ENCODE results near the gene LDLRAD4.

Gene LDLRAD4

GRCh38 chr18:13441736-13442135 lies 223.2 kb downstream of the LDLRAD4 start:
- DNase-seq (ENCODE audit: low read depth in 1 of 2, low spot score in 1 of 2): no peak

DNA sequence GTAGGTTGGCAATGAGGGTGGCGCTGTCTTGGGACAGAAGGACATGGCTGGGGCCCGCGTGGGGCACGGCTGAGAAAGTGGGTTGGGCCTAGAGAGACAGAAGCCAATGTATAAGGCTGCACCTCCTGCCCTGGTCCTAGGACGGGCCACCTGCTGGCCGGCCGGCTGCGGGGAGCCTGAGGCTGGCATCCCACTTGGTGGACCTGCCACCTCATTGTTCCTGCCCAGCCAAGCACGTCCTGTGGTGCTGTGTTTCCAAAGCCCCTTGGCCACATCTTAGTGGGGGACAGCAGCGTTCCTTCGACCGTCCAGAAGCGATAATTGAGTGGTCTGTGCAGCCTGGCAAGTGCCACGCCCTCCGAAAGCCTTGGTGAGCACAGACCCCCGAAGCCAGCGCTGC lies 223.9 kb downstream of the LDLRAD4 start:
- no peak for DNase-seq (ENCODE audit: low read depth in 1 of 2, low spot score in 1 of 2)

DNA sequence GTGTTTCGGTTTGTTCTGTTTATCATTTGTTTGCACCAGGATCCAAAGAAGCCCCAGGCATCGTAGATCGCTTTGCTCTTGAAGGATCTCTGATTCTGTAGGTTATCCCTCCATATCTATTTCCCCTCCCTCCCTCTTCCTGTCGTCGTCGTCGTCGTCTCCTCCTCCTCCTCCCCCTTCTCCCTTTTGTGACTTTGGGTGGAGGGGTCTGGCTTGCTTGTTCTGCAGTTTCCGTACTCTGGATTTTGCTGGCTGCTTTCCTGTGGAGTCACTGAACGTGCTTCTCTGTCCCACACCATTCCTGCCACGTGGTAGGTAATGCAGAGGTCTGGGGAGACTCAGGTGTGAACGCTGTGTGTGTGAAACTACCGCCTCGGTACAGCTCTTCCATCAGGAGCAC lies 225.0 kb downstream of the LDLRAD4 start:
- DNase-seq (ENCODE audit: low read depth in 1 of 2, low spot score in 1 of 2): no peak

- DNase-seq (ENCODE audit: low read depth in 1 of 2, low spot score in 1 of 2): no peak
These were observed 226.1 kb downstream of the LDLRAD4 start for GRCh38 chr18:13444430-13445240.

- DNase-seq (ENCODE audit: low read depth in 1 of 2, low spot score in 1 of 2): no peak
These were observed 226.8 kb downstream of the LDLRAD4 start for GRCh38 chr18:13445241-13445897.

DNA sequence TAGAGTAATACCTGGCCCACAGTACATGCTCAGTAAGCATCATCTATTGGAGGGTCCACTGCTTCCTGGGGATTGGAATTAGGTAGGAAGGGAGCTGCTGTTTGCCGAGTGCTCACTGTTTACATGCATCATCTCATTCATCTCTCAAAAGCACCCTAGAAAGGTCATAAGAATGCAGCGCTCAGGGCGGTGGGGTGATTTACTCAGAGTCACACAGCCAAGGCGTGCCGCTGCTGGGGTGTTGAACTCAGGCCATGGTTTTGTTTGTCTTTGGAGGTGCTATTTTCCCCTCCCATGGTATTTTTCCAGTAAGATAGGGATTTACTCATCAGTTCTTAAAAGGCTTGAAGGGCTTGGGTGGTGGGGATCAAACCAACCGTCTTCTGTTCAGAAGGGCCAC lies 227.5 kb downstream of the LDLRAD4 start:
- no peak for DNase-seq (ENCODE audit: low read depth in 1 of 2, low spot score in 1 of 2)

- DNase-seq (ENCODE audit: low read depth in 1 of 2, low spot score in 1 of 2): no peak
These were observed 228.3 kb downstream of the LDLRAD4 start for GRCh38 chr18:13446610-13447461.

GRCh38 chr18:13447621-13448334 lies 229.2 kb downstream of the LDLRAD4 start:
- no peak for DNase-seq (ENCODE audit: low read depth in 1 of 2, low spot score in 1 of 2)

DNA sequence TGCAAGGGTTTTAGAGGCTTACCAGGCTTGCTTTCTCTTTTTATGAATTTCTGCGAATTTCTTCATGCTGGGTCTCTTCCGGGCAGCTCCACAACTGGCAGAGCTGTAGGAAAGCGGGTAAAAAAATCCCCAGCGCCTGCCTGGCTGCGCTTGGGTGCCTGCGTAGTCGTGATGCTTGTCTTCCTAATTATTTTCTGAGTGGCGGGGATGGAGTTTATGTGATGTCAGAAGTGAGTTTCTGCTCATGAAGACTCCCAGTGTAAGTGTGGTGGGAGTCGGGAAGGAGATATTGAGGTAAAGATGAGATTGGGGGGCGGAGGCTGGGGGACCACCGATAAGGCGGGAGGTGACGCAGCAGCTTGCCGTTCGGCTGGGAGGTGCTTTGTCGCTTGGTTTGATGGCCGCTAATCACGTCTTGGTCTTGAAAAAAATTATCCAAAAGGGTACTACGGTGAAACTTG lies 229.8 kb downstream of the LDLRAD4 start:
- no peak for DNase-seq (ENCODE audit: low read depth in 1 of 2, low spot score in 1 of 2)

GRCh38 chr18:13449651-13450050 lies 231.1 kb downstream of the LDLRAD4 start:
- no peak for DNase-seq (ENCODE audit: low read depth in 1 of 2, low spot score in 1 of 2)

GRCh38 chr18:13450289-13451212 lies 232.0 kb downstream of the LDLRAD4 start:
- no peak for DNase-seq (ENCODE audit: low read depth in 1 of 2, low spot score in 1 of 2)

DNA sequence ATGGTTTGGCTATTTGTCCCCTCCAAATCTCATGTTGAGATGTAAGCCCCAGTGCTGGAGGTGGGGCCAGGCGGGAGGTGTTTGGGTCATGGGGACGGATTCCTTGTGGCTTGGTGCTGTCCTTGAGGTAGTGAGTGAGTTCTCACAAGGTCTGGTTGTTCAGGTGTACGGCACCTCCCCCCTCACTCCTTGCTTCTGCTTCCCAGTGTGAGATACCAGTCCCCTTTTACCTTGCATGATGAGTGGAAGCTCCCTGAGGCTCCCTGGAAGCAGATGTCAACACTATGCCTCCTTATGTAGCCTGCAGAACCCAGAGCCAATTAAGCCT lies 232.6 kb downstream of the LDLRAD4 start:
- no peak for DNase-seq (ENCODE audit: low read depth in 1 of 2, low spot score in 1 of 2)

- DNase-seq (ENCODE audit: low read depth in 1 of 2, low spot score in 1 of 2): no peak
These were observed 233.3 kb downstream of the LDLRAD4 start for GRCh38 chr18:13451661-13452387.

- DNase-seq (ENCODE audit: low read depth in 1 of 2, low spot score in 1 of 2): no peak
These were observed 233.8 kb downstream of the LDLRAD4 start for GRCh38 chr18:13452388-13452811.

- DNase-seq (ENCODE audit: low read depth in 1 of 2, low spot score in 1 of 2): no peak
These were observed 234.5 kb downstream of the LDLRAD4 start for GRCh38 chr18:13452871-13453680.

GRCh38 chr18:13453714-13454113 lies 235.2 kb downstream of the LDLRAD4 start:
- DNase-seq (ENCODE audit: low read depth in 1 of 2, low spot score in 1 of 2): no peak

DNA sequence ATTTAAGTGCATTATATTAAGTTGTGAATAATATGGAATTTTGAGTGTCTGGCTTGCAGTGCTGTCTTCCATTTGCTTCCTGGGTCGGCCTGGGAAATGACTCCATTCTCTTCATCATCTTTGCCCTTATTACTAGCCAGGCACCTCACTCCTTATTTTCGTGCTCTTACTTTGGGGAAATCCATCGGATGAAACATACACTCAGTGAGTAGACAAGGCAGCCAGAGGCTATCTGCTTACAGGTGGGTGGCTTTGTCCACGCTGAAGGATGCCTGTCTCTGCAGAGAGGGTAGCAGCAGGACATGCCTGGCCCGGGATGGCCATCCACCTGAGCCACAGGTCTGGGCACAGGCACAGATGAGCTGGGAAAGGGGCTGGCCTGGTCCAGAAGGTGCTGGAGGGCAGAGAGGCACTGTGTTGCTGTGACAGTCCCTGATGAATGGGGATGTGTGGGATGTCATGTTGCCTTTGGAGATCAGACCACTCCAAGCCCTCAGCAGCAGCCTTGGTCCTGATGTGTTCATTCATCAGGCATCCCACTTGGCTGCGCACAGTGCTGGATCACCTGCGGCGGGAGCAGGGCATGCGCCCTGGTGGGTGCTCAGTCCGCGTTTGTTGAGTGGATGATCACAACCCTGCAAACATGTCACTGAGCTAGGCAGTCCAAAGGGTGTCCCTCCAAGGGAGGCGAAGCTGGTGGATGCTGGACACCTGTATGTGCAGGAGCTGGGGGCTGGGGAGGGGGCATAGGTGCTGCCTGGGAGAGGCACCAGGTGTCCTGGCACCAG lies 236.0 kb downstream of the LDLRAD4 start:
- no peak for DNase-seq (ENCODE audit: low read depth in 1 of 2, low spot score in 1 of 2)

DNA sequence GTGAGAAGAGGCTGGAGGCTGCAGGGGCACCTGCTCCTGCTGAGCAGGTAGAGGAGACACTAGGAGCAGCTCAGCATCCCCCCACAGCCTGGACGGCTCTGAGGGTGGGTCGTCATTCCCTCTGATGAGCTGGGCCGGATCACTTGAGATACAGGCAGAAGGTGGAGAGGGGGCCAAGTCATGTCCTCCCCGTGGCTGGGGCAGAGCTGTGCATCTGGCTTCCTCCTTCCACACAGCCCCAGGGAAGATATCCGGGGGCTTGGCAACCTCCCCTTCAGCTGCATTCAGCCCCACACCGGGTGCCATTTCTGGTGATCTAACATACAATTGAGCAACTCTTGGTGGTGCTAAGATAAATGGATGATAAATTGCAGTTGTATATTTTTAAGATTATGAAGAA lies 236.9 kb downstream of the LDLRAD4 start:
- DNase-seq (ENCODE audit: low read depth in 1 of 2, low spot score in 1 of 2): no peak
